ENCODE data around the gene ABHD10.
"Not testable (repeated sequence)": the region's sequence is repeated elsewhere in the genome, so short reads cannot be mapped to it uniquely, and the experiment has no call there.

Gene ABHD10

GRCh38 chr3:112035241-112035640, 56.4 kb downstream of the ABHD10 start:
- DNase-seq, result no peak

DNA sequence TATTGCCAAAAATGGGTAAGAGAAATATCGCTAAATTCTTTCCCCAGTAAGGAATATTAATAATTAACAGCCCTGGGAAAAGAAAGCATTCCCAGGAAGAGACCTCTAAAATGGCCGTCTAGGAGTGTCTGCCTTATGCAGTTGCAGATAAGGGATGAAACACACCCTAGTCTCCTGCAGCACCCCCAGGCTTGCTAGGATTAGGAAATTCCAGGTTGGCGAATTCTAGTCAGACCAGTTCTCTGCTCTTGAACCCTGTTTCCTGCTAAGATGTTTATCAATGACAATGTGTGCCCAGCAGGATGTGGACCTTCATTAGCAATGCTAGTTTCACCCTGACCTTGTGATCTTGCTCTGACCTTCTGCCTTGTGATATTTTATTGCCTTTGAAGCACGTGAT, 58.4 kb downstream of the ABHD10 start:
- not testable (repeated sequence) for DNase-seq

DNA sequence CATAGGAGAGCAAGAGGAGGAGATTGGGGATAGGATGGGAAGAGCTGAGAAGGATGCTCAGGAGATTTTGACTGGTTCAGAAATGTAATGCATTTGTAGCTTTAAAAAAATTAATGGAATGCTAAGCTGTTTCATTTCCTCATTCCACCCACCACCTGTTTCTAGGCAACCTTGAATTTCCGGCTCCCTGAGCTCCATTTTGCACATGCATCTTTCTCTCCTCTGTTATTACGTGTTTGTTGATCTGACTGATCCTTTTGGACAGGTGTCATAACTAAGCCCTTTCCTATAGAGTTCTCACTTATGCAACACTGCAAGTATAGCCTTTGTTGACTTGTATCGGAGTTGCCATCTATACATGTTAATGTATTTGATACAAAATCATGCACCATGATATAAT, 60.0 kb downstream of the ABHD10 start:
- no peak for DNase-seq

DNA sequence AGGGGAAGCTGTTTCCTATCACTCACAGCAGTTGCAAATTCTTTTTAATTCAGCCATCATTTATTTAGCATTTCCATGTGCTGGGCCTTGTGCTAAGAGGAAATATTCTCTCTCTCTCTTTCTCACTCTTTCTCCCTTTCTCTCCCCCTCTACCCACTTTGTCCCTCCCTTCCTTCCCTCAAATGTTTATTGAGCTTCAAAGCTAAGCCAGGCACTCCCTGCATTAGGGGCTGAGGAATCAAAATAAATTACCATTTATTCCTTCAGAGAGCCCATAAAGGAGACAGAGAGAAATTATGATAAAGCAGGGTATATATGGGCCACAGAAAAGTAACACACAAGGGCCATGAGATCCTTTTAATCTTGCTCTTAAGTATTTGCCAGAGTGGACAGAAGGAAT, 62.5 kb downstream of the ABHD10 start:
- DNase-seq, result no peak

GRCh38 chr3:112042842-112043280, 64.0 kb downstream of the ABHD10 start:
- no peak for DNase-seq
